DMS 273 (cell line): ENCODE results near the gene ZNF562.

Experiments
- DNase-seq: peaks from one replicate; lab custom pipeline; 2025; ENCODE audit not compliant: unreplicated experiment; lab: John Stamatoyannopoulos, UW

Gene ZNF562

GRCh38 chr19:9645472-9645871 lies 29.4 kb downstream of the ZNF562 start:
- no peak for DNase-seq

DNA sequence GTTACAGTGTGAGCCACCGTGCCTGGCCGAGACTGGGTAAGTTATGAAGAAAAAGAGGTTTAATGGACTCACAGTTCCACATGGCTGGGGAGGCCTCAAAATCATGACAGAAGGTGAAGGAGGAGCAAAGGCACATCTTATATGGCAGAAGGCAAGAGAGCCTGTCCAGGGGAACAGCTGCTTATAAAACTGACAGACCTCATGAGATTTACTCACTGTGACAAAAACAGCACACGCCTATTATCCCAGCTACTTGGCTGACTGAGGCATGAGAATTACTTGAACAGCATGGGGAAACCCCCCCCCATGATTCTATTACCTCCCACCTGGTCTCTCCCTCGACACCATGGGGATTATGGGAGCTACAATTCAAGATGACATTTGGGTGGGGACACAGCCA lies 30.4 kb downstream of the ZNF562 start:
- DNase-seq = peak; percentile 86

- peak; percentile 9 for DNase-seq
Observed at GRCh38 chr19:9641810-9642209, 33.1 kb downstream of the ZNF562 start.

- no peak for DNase-seq
Observed at GRCh38 chr19:9640956-9641355, 33.9 kb downstream of the ZNF562 start.

DNA sequence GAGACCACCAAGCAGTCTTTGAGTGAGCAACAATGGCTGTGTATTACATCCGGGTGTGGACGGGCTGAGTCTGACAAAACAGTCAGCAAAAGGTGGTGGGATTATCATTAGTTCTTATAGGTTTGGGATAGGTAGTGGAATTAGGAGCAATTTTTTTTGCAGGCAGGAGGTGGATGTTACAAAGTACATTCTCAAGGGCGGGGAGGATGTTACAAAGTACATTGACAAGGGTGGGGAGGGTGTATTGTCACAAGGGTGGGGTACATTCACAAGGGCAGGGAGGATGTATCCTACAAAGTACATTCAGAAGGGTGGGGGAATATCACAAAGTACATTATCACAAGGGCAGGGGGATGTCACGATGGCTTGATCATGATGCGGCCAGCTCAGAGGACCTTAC lies 38.9 kb downstream of the ZNF562 start:
- DNase-seq = no peak

DNA sequence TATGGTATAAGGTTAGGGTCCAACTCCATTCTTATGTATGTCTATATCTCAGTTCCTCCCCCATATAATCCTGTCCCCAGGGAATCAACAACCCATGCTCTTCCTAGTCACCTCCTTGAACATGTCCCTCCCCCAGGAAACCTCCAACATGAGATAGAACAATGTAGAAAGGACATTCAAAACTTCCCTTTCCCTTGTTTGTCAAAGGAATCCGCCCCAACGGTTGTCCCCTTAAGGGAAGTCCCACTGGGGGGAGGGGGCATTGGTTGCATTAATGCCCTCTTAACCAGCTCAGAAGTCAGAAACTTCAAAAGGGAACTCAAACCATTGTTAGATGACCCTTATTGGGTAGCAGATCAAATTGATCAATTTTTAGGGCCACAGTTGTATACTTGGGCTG lies 47.0 kb downstream of the ZNF562 start:
- no peak for DNase-seq

DNA sequence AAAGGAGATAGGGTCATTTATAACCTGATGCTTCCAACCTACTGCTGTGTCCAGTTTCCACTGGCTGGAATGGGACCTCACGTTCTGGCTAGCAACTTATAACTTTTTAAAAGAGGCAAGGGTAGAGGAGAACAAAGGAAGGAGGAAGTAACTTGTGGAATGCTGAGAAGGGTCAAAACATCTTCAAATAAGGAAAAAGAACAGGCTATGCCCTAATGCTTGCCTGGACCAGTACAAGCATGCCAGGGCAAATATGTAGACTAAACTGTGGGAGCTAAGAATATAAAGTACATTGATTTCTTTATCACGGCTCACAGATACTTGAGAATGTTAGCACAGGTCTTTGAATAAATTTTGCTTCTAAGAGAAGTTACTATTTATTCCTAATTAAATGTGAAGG lies 52.4 kb downstream of the ZNF562 start:
- no peak for DNase-seq

DNA sequence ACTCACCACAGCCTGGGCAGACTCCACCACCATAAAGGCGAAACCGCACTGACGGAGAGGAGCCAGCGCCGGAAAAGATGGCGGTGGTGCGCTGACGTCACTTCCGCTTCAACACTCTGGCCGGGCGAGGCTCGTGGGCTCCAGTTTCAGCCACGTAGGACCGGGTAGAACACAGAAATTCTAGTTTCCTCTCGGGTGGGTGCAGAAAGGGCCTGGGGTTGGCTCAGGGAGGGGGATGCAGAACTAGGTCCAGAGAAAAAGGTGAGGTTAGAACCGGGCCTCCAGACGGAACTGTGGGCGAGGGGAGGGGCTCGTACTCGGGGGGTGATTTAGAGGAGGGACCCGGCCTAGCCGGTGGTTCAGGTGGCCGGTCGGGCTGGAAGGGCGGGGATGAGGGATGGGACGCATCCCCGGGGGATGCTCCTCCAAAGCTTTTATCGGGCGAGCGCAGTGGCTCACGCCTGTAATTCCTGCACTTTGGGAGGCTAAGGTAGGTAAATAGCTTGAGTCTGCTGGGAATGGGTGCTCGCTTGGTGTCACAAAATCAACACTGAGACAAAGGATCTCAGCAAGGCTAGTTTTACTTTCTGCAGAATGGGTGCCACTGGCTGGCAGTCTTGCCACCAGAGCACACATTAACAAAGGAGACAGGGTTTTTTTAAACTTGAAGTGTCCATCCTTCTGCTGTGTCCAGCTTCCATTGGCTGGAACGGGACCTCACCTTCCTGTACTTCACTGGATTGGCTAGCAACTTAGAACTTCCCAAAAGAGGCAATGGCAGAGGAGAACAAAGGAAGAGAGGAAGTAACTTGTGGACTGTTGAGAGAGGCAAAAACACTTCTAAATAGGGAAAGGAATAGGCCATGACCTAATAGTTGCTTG lies 53.5 kb downstream of the ZNF562 start, which contains the start of gene ZNF561:
TSS of gene ZNF561 (minus strand) at position 77 of the 882 bp plus-strand sequence. CDS start 1,776 bp downstream, outside the sequence.
- peak; percentile 93 for DNase-seq

DNA sequence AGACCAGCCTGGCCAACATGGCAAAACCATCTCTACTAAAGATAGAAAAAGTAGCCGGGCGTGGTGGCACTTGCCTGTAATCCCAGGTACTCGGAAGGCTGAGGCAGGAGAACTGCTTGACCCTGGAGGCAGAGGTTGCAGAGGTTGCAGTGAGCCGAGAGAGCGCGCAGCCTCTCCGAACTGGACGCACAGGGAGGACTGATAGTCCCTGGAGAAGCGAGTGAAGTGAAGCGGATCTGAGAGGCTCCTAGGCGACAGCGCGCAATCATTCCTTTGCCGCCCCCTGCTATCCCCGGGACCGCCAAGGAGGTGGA lies 54.1 kb downstream of the ZNF562 start:
- DNase-seq = no peak

GRCh38 chr19:9615844-9616243 lies 59.1 kb downstream of the ZNF562 start:
- DNase-seq = no peak

DNA sequence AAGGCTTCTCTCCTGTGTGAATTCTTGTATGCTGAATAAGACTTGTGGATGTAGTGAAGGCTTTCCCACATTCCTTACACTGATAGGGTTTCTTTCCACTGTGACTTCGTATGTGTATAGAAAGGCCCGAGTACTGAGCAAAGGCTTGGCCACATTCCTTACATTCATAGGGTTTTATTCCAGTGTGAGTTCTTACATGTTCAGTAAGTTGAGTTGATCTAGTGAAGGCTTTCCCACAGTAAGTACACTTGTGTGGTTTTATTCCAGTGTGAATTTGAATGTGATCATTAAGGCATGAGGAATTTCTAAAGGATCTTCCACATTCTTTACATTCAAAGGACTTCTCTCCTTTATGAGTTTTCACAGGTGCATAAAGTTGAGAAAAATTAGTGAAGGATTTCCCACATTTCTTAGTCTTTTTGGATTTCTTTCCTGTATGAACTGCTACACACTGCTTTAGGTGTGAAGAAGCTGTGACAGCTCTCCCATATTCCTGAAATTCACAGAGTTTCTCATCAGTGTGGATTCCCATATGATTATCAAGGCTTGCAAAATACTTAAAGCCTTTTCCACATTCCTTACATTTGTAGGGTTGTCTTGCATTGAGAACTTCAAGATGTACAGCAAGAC lies 64.3 kb downstream of the ZNF562 start:
- no peak for DNase-seq

- no peak for DNase-seq
Observed at GRCh38 chr19:9608912-9609311, 66.0 kb downstream of the ZNF562 start.

GRCh38 chr19:9597027-9597426 lies 77.9 kb downstream of the ZNF562 start:
- no peak for DNase-seq
